GM19035 (cell line): ENCODE results near the gene GUCY2D.

Source experiments
- ATAC-seq: cut with Tn5 transposase; IDR thresholded peaks from one replicate; pipeline ENCODE4 v1.9.1; 2021; ENCODE audit not compliant: unreplicated experiment

GUCY2D gene

DNA sequence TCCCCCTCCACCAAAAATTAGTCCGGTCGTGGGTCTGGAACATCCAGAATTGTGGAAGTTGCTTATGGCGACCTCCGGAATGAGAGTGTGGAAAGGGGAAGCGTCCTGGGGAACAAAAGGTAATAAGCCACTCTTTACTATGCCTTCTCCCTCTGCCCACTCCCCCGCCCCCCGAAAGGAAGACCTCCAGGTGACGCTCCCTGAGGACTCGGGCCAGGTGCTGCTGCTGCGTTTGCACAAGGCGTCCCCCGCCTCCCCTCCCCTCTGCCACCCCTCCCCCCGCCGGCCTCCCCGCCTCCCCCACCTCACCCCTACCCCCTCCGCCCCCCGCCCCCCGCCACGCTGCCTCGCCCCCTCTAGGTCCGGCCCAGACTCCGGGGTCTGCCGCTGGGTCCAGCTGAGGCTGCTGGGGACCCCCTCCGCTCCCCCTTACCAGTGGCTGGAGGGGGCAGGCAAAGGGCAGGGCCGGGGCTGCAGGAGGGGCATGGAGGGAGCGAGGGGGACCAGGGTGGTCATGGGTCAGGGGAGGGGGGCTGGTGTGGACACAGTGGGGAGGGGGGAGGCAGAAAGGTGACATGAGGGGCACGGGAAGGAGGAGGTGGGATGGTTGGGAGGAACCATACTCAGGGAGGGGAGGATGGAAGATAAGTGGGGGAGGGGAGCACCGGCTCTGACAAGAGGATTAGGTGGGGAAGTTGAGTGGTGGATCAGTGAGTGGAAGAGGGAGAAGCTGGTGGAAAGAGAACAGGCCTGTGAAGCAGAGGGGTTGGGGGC, 61.5 kb downstream of the GUCY2D start:
- ATAC-seq = no peak

DNA sequence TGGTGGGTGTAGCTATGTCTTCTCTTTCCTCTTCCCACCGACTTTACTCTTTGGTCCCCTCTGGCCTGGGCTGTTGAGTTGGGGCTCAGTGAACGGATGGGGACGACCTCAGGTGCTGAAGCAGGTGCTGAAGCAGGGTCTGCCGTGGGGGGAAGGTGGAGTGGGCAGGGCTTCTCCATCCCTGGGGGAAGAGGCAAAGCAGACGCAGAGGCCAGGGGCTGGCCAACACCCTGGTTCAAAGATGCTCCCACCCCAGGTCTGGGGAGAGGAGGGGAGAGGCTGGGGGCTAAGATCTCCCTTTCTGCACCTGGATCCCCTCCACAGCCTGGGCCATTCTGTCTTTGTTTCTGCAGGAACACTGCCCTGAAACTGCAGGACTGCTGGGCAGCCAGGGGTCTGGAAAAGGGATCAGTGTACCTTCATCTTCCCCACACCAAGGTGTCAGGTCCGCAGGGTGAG, 62.2 kb downstream of the GUCY2D start:
- ATAC-seq = no peak

DNA sequence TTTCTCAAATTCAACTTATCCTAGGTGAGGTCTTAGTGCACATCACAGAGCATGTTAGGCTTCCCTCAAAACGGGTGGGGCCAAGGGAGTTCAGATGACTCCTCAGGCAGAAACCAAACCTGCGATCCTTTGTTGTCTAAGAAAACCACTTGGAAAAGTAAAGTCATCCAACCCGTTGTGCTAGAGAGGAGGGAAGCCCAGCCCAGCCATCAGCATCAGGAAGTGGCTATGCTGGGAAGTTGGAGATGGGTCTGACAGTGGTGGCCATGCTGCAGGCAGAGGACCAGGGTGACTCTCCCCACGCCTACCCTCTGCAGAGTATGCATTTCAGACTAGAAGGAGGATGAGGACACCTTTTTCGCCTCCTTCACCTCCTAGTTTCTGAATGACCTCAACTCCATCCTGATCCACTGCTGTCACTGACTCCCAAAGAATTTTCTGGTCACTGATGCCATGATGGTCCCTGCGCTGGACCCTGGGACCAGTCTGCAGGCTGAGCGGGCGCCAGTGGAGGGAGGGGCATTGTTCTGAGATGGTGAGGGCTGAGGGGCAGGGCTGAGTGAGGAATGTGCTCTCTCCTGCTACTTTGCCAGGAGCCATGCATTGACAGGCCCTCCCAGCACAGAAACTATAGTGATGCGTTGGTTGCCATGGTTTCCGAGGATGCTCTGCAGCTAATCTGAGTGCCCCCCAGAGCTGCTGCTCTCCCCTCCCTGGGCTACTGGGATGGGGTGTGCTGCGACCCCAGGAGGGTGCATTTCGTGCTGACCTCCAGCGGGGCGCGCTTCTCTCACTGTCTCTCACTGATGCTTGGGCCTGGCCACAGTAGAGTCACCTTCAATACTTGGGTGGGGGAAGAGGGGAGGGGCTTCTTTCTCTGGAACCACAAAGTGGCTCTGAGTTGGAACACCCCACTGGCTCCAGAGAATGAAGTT, 64.7 kb downstream of the GUCY2D start:
- no peak for ATAC-seq

DNA sequence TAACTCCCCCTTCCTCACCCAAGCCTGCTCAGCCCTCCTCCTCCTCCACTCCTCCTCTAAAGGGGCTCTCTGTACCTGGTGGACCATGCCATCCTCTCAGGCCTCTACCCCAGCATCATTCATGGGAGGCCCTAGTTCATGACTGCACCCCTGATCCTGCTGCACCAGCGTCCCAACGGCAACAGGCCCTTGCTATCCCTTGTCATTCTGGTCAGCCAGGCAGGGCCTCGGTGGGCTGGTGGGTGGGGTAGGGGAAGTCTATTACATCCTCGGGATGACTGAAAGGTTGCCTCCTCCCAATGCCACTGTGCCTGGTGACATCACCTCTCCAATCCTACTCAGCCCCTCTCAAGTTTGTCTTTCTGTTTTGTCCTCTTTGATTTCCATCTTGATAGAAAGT, 65.4 kb downstream of the GUCY2D start:
- no peak for ATAC-seq

DNA sequence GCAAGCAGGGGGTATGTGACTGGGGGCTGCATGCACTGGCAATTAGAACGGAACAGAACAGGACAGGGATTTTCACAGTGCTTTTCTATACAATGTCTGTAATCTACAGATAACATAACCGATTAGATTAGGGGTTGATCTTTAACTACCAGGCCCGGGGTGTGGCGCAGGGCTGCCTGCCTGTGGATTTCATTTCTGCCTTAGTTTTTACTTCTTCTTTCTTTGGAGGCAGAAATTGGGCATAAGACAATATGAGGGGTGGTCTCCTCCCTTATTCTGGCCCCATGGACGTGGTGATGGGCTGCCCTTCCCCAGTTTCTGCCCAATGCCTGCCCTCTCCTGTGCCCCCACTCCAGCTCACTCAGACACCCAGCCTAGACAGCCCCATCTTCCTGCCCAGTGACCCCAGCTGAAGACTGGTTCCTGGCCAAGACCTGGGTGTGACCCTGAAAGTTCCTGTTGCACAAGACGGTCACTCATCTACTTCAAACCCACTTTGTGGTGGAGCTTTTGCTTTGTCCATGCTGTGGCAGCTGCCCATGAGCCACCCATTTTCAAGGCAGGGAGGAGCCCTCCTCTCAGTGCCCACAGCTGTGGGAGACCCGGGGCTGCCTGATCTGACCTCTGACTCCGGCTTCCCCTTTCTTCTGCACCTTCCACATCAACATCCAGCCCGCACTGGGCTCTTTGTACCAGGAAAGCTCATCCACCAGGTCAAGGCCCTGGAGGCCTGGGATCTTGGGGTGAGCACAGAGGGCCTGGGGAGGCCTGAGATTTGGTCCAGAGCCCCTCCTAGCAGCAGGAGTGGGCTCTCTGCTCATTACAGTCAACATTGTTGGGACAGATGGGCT, 66.5 kb downstream of the GUCY2D start:
- ATAC-seq = no peak

DNA sequence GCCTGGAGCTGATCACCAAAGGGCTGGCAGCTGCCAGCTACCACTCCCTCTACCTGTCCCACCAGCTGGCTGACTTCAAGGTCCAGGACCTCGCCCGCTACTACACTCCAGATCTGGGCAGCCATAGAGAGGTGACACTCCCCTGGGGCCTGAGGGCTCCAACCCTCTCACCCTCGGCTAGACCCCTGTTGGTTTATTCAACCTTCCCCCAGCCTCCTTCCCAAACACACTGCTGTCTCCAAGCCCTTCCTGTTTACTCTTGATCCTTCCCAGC, 67.1 kb downstream of the GUCY2D start:
- ATAC-seq = no peak
